ENCODE measurements around the gene PHTF2. TPM values are rescaled to one million over a fixed set of nuclear protein-coding genes. Genes with fewer than 3 reads are reported as not detected.
"Not testable (repeated sequence)": the region's sequence is repeated elsewhere in the genome, so short reads cannot be mapped to it uniquely, and the experiment has no call there.

PHTF2 gene
- polyA plus RNA-seq, 3 donors from 2014 or later = 4.1 to 9.3 (median 4.1) TPM

GRCh38 chr7:77782383-77782782, 16.2 kb upstream of the PHTF2 start:
- peaks cover 10 to 40% (median 16%) of the 10 kb centered on the region in 3 donors for H3K36me3 Mint-ChIP-seq
- DNase-seq = no peak
- no peak overlapping the region for H3K4me3 Mint-ChIP-seq
- H3K27ac Mint-ChIP-seq = no peak overlapping the region
- H3K4me1 Mint-ChIP-seq = peaks cover 5 to 35% of the 10 kb centered on the region in 2 donors
- H3K9me3 Mint-ChIP-seq = no peaks in the 10 kb centered on the region
- H3K27me3 Mint-ChIP-seq (ENCODE audit: low read depth in 3 of 3) = peaks cover 0 to 2% (median 2%) of the 10 kb centered on the region in 3 donors

DNA sequence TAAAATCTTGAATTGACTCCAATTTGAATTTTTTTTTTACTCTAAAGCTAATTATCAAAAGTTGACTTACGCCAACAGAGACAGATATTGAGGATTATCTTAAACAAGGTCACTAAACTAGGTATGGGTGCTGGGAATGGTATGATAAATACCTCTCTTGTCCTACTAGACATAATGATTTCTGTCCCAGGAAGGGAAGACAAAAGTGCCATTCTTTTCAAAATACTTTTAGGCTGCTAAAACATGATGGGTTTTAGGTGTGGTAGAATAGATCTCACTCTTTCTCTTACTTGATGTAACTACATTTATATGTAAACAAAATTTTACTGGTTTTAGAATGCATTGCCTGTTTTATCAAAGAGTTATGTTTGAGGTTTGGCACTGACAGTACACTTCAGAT, 15.5 kb upstream of the PHTF2 start:
- Mint-ChIP-seq H3K27ac (no peak overlapping the region), H3K36me3 (peaks cover 10 to 39% (median 16%) of the 10 kb centered on the region in 3 donors), H3K4me1 (peaks cover 5 to 32% of the 10 kb centered on the region in 2 donors), H3K27me3 (ENCODE audit: low read depth in 3 of 3) (peaks cover 0 to 2% (median 2%) of the 10 kb centered on the region in 3 donors), H3K4me3 (no peak overlapping the region), H3K9me3 (no peaks in the 10 kb centered on the region)
- DNase-seq = no peak

GRCh38 chr7:77783545-77783944, 15.0 kb upstream of the PHTF2 start:
- DNase-seq = no peak
- no peaks in the 10 kb centered on the region for H3K9me3 Mint-ChIP-seq
- no peak overlapping the region for H3K27ac Mint-ChIP-seq
- peaks cover 5 to 28% of the 10 kb centered on the region in 2 donors for H3K4me1 Mint-ChIP-seq
- no peak overlapping the region for H3K4me3 Mint-ChIP-seq
- H3K27me3 Mint-ChIP-seq (ENCODE audit: low read depth in 3 of 3) = peaks cover 0 to 2% (median 2%) of the 10 kb centered on the region in 3 donors
- H3K36me3 Mint-ChIP-seq = peaks cover 10 to 35% (median 16%) of the 10 kb centered on the region in 3 donors

DNA sequence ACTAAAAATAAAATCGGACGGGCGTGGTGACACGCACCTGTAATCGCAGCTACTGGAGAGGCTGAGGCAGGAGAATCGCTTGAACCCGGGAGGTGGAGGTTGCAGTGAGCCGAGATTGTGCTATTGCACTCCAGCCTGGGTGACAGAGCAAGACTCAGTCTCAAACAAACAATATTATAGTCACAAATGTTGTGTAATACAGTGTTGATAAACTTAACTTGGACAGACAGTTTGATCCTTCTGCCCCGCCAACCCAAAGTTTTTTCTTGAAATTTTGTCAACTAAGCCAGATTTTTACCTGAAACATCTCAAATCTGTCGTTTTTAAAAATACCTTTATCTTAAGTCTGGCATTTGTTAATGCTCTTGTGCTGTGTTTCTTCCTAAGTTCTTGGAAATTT, 14.1 kb upstream of the PHTF2 start:
- not testable (repeated sequence) for H3K4me3 Mint-ChIP-seq; H3K9me3 Mint-ChIP-seq; H3K27me3 Mint-ChIP-seq (ENCODE audit: low read depth in 3 of 3); DNase-seq
- peaks cover 5 to 28% of the 10 kb centered on the region in 2 donors for H3K4me1 Mint-ChIP-seq
- peak overlapping the region in 1 of 6 donors; percentile 73 for H3K27ac Mint-ChIP-seq
- peaks cover 10 to 32% (median 16%) of the 10 kb centered on the region in 3 donors for H3K36me3 Mint-ChIP-seq

DNA sequence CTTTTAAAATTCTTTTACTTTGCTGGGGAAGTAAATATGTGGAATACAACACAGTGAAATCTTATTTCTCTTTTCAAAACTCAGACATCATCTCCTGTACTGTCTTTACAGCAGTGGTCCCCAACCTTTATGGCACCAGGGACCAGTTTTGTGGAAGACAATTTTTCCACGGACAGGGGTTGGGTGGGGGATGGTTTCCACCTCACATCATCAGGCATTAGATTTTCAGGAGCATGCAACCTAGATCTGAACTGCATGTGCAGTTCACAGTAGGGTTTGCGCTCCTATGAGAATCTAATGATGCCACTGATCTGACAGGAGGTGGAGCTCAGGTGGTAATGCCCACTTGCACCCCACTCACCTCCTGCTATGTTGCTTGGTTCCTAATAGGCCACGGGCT, 12.6 kb upstream of the PHTF2 start:
- H3K9me3 Mint-ChIP-seq = no peaks in the 10 kb centered on the region
- H3K27me3 Mint-ChIP-seq (ENCODE audit: low read depth in 3 of 3) = peaks cover 0 to 2% (median 2%) of the 10 kb centered on the region in 3 donors
- H3K27ac Mint-ChIP-seq = peak overlapping the region in 1 of 6 donors; percentile 11
- DNase-seq = no peak
- peaks cover 10 to 27% (median 16%) of the 10 kb centered on the region in 3 donors for H3K36me3 Mint-ChIP-seq
- no peak overlapping the region for H3K4me3 Mint-ChIP-seq
- H3K4me1 Mint-ChIP-seq = peaks cover 0 to 18% of the 10 kb centered on the region in 2 donors

- no peak for DNase-seq
- Mint-ChIP-seq H3K4me1 (peaks cover 1 to 15% of the 10 kb centered on the region in 2 donors), H3K36me3 (peaks cover 13 to 24% (median 16%) of the 10 kb centered on the region in 3 donors), H3K9me3 (no peaks in the 10 kb centered on the region), H3K27me3 (ENCODE audit: low read depth in 3 of 3) (peaks cover 0 to 2% (median 2%) of the 10 kb centered on the region in 3 donors), H3K27ac (peak overlapping the region in 1 of 6 donors; percentile 45), H3K4me3 (no peak overlapping the region)
Measured at GRCh38 chr7:77786741-77787140, 11.8 kb upstream of the PHTF2 start.

DNA sequence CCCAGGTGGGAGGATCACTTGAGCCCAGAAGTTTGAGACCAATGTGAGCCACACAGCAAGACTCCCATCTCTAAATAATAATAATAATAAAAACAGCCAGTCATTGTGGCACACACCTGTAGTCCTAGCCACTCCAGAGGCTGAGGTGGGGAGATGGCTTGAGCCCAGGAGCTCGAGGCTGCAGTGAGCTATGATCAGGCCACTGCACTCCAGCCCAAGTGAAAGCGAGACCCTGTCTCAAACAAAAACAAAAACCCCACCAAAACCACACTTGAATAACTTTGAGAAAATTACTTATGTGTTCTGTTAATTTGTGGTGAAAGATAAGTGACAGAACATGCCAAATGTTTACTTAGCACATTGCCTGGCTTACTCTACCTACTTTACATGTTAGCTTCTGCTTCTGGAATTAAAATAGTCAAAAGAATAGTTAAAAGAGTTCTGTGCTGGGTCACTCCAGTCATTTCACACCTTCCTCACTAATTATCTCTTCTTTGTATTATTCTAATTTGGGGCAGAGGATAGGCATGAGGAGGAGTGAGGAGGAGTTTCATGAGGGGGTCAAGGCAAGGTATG, 10.2 kb upstream of the PHTF2 start:
- Mint-ChIP-seq H3K4me1 (peaks cover 1 to 11% of the 10 kb centered on the region in 2 donors), H3K4me3 (no peak overlapping the region), H3K36me3 (peaks cover 11 to 19% (median 13%) of the 10 kb centered on the region in 3 donors), H3K27me3 (ENCODE audit: low read depth in 3 of 3) (peaks cover 0 to 2% (median 2%) of the 10 kb centered on the region in 3 donors), H3K27ac (no peak overlapping the region), H3K9me3 (no peaks in the 10 kb centered on the region)
- DNase-seq = no peak

GRCh38 chr7:77791336-77791735, 7.2 kb upstream of the PHTF2 start:
- H3K4me1 Mint-ChIP-seq = peaks cover 10 to 24% of the 10 kb centered on the region in 2 donors
- DNase-seq = no peak
- H3K27ac Mint-ChIP-seq = no peak overlapping the region
- H3K27me3 Mint-ChIP-seq (ENCODE audit: low read depth in 3 of 3) = peaks cover 0 to 5% (median under 1%) of the 10 kb centered on the region in 3 donors
- H3K9me3 Mint-ChIP-seq = no peaks in the 10 kb centered on the region
- H3K4me3 Mint-ChIP-seq = no peak overlapping the region
- peaks cover 0 to 3% (median under 1%) of the 10 kb centered on the region in 3 donors for H3K36me3 Mint-ChIP-seq

DNA sequence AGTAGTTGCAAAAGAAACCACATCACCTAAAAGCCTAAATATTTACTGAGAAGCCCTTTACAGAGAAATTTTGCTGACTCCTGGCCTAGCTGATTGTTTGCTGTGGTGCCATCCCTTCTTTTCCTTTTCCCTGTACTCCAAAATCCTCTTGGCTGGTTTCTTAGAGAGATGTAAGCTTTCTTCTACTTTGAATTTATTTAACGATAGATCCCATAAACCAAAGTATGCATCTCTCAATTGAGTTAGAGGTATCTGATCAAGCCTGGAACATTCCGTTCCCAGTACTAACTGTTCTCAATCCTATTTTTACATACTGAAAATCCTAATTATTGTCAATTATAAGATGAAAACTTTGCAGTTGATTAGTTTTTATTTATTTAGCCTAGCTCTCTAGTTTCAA, 6.6 kb upstream of the PHTF2 start:
- Mint-ChIP-seq H3K27ac (peak overlapping the region in 1 of 6 donors; percentile 35), H3K4me3 (no peak overlapping the region), H3K36me3 (peaks cover 0 to 3% (median 0%) of the 10 kb centered on the region in 3 donors), H3K27me3 (ENCODE audit: low read depth in 3 of 3) (peaks cover 0 to 5% (median 1%) of the 10 kb centered on the region in 3 donors), H3K9me3 (no peaks in the 10 kb centered on the region), H3K4me1 (peaks cover 17 to 30% of the 10 kb centered on the region in 2 donors)
- no peak for DNase-seq

DNA sequence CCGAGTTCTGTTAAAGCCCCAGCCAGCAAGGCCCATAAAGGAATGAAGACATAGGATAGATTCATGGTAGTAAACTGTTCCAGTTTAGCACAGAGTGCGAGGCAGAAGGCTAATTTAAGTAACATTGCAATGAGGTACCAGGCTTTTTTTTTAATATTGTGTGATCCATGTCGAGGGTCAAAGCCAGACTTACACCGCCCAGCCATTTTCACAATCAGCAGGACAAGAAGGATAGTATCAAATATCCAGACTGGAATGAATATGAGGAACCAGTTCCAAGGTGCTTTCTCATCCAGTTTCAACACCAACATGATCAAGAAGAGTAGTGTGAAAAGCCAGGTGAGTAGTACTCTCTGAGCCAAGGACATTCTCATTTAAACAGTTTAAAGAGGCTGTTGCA, 4.6 kb upstream of the PHTF2 start:
- H3K9me3 Mint-ChIP-seq = no peaks in the 10 kb centered on the region
- no peak overlapping the region for H3K4me3 Mint-ChIP-seq
- H3K36me3 Mint-ChIP-seq = peaks cover 0 to 3% (median 0%) of the 10 kb centered on the region in 3 donors
- peaks cover 33 to 47% of the 10 kb centered on the region in 2 donors for H3K4me1 Mint-ChIP-seq
- peaks cover 6 to 13% (median 9%) of the 10 kb centered on the region in 3 donors for H3K27me3 Mint-ChIP-seq (ENCODE audit: low read depth in 3 of 3)
- peak overlapping the region in 1 of 6 donors; percentile 62 for H3K27ac Mint-ChIP-seq
- DNase-seq = no peak

GRCh38 chr7:77796109-77796508, 2.5 kb upstream of the PHTF2 start:
- H3K36me3 Mint-ChIP-seq = peaks cover 0 to 3% (median 0%) of the 10 kb centered on the region in 3 donors
- peaks cover 6 to 13% (median 9%) of the 10 kb centered on the region in 3 donors for H3K27me3 Mint-ChIP-seq (ENCODE audit: low read depth in 3 of 3)
- DNase-seq = no peak
- peak overlapping the region in 4 of 6 donors; percentile 14 to 89 (median 45) for H3K27ac Mint-ChIP-seq
- H3K4me1 Mint-ChIP-seq = peaks cover 49 to 67% of the 10 kb centered on the region in 2 donors
- H3K4me3 Mint-ChIP-seq = peak overlapping the region in 4 of 5 donors; percentile 52 to 93 (median 81)
- no peaks in the 10 kb centered on the region for H3K9me3 Mint-ChIP-seq

DNA sequence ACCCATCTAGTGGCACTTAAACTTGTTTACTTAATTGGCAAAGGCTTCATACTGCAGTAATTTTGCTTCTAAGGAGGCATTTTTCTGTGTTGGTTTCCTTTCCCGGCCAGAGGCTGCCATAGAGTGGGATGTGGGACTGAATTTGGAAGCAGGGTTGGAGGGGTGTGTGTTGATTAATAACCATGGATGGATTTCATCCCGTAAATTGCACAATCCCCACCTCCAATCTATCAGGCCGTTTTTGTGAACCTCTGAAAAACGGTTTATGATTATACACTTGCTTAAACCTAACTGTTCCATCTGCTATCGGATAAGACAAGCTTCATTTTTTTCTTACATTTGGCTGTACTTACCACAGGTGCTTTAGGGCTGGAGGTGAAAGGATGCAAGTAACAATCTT, 1.6 kb upstream of the PHTF2 start:
- Mint-ChIP-seq H3K4me1 (peaks cover 54 to 72% of the 10 kb centered on the region in 2 donors), H3K27ac (peak overlapping the region; percentile 89 to 95 (median 94)), H3K36me3 (no peaks in the 10 kb centered on the region), H3K27me3 (ENCODE audit: low read depth in 3 of 3) (peaks cover 6 to 13% (median 9%) of the 10 kb centered on the region in 3 donors), H3K4me3 (peak overlapping the region; percentile 91 to 99 (median 93)), H3K9me3 (no peaks in the 10 kb centered on the region)
- DNase-seq = no peak

GRCh38 chr7:77797734-77798393, 709 bp upstream of the PHTF2 start:
- H3K36me3 Mint-ChIP-seq = no peaks in the 10 kb centered on the region
- peak overlapping the region; percentile 91 to 99 (median 93) for H3K4me3 Mint-ChIP-seq
- peak overlapping the region; percentile 89 to 95 (median 94) for H3K27ac Mint-ChIP-seq
- H3K4me1 Mint-ChIP-seq = peaks cover 62 to 81% of the 10 kb centered on the region in 2 donors
- no peak for DNase-seq
- H3K9me3 Mint-ChIP-seq = no peaks in the 10 kb centered on the region
- peaks cover 6 to 13% (median 9%) of the 10 kb centered on the region in 3 donors for H3K27me3 Mint-ChIP-seq (ENCODE audit: low read depth in 3 of 3)
